Endothelial cell (in vitro differentiated cells): Measurements from ENCODE around the gene PTRH2. TPM values are rescaled to one million over a fixed set of nuclear protein-coding genes. Genes with fewer than 3 reads are reported as not detected.

ENCODE experiments used
- DNase-seq: peaks from one replicate; pipeline ENCODE4 v3.0.0; 2021; ENCODE audit warnings: low spot score
- H3K27ac Mint-ChIP-seq: one replicate; pipeline ENCODE4 v1.8.0; 2021; ENCODE audit warnings: mixed read lengths, inconsistent platforms; ENCODE audit not compliant: unreplicated experiment
- H3K27me3 Mint-ChIP-seq: one replicate; pipeline ENCODE4 v1.8.0; 2021; ENCODE audit warnings: mild to moderate bottlenecking, moderate library complexity, mixed read lengths, inconsistent platforms; ENCODE audit not compliant: unreplicated experiment
- H3K36me3 Mint-ChIP-seq: one replicate; pipeline ENCODE4 v1.8.0; 2021; ENCODE audit warnings: mild to moderate bottlenecking, low read depth, mixed read lengths, inconsistent platforms; ENCODE audit not compliant: unreplicated experiment
- H3K4me1 Mint-ChIP-seq: one replicate; pipeline ENCODE4 v1.8.0; 2021; ENCODE audit warnings: mild to moderate bottlenecking, mixed read lengths, inconsistent platforms; ENCODE audit not compliant: unreplicated experiment
- H3K4me3 Mint-ChIP-seq: one replicate; pipeline ENCODE4 v1.8.0; 2021; ENCODE audit warnings: mild to moderate bottlenecking, mixed read lengths, inconsistent platforms; ENCODE audit not compliant: unreplicated experiment
- H3K9me3 Mint-ChIP-seq: one replicate; pipeline ENCODE4 v1.8.0; 2021; ENCODE audit warnings: mixed read lengths, inconsistent platforms; ENCODE audit not compliant: unreplicated experiment
- CTCF ChIP-seq: fragments of 200-600 bp; sonication (generic); IDR thresholded peaks from one replicate; pipeline ENCODE4 v1.5.0; 2021; ENCODE audit warnings: antibody characterized with exemption; ENCODE audit not compliant: unreplicated experiment
- total RNA-seq: library from RNA; stranded (reverse); fragmentation: NEBNext Ultra II Directional; extraction: Animal tissue kit (Norgen Biotek cat#: 25700); gene quantifications from one replicate; pipeline ENCODE4 v1.2.1, GENCODE V29; 2021; ENCODE audit not compliant: unreplicated experiment

PTRH2 gene
- total RNA-seq, 1 donor from 2014 or later, result 15.4 TPM

GRCh38 chr17:59752922-59753321, 45.7 kb upstream of the PTRH2 start:
- Mint-ChIP-seq H3K4me1 (no peaks in the 10 kb centered on the region), H3K27ac (no peak overlapping the region), H3K36me3 (no peaks in the 10 kb centered on the region), H3K9me3 (no peaks in the 10 kb centered on the region), H3K4me3 (no peak overlapping the region), H3K27me3 (no peaks in the 10 kb centered on the region)
- no peak for TF ChIP-seq CTCF
- no peak for DNase-seq

DNA sequence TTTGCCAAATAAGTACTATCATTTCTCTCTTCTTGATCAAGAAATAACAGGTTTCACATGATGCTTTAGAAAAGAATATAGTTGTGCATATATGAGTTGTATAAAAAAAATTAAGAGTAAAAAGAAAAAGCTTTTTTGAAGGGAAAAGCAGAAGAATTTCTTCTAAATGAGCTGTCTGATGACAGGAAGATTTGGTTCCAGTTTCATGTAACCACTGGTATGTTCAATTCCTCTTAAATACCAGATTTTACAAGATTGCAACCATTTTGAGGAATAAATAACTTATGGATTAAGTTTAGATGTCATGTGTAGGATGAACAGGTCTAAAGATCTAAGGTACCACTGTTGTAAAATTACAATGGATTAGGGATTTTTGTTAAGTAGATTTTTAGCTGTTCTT, 45.2 kb upstream of the PTRH2 start:
- H3K4me1 Mint-ChIP-seq, result no peaks in the 10 kb centered on the region
- no peaks in the 10 kb centered on the region for H3K27me3 Mint-ChIP-seq
- TF ChIP-seq CTCF, result no peak

DNA sequence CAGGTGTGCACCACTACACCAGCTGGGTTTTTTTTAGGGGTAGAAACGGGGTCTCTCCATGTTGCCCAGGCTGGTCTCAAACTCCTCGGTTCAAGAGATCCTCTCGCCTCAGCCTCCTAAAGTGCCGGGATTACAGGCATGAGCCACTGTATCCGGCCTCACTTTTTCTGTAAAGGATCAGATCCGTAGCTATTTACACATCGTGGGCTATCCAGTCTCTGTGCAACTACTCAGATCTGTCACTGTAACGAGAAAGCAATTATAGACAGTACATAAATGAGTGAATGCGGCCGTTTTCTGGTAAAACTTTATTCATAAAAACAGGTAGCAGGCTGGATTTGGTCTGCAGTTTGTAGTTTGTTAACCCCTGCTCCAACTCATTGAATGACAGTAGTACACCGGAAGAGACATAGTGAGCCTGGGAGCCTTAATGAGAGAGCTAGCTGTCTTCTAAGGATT, 44.8 kb upstream of the PTRH2 start:
- H3K27me3 Mint-ChIP-seq, result no peaks in the 10 kb centered on the region
- H3K9me3 Mint-ChIP-seq, result no peaks in the 10 kb centered on the region
- H3K36me3 Mint-ChIP-seq, result no peaks in the 10 kb centered on the region
- no peak for DNase-seq
- TF ChIP-seq CTCF, result no peak
- H3K27ac Mint-ChIP-seq, result no peak overlapping the region
- no peaks in the 10 kb centered on the region for H3K4me1 Mint-ChIP-seq
- H3K4me3 Mint-ChIP-seq, result no peak overlapping the region

More for the DNA sequence above, 45.2 kb upstream of the PTRH2 start:
- DNase-seq, result no peak
- no peaks in the 10 kb centered on the region for H3K36me3 Mint-ChIP-seq
- no peak overlapping the region for H3K4me3 Mint-ChIP-seq
- no peaks in the 10 kb centered on the region for H3K9me3 Mint-ChIP-seq
- no peak overlapping the region for H3K27ac Mint-ChIP-seq

- no peak for TF ChIP-seq CTCF
- H3K9me3 Mint-ChIP-seq, result no peaks in the 10 kb centered on the region
- H3K36me3 Mint-ChIP-seq, result peaks cover 4% of the 10 kb centered on the region
- DNase-seq, result no peak
- no peak overlapping the region for H3K4me3 Mint-ChIP-seq
- H3K27me3 Mint-ChIP-seq, result no peaks in the 10 kb centered on the region
- H3K4me1 Mint-ChIP-seq, result no peaks in the 10 kb centered on the region
- no peak overlapping the region for H3K27ac Mint-ChIP-seq
Observed at GRCh38 chr17:59748591-59748990, 41.4 kb upstream of the PTRH2 start.

DNA sequence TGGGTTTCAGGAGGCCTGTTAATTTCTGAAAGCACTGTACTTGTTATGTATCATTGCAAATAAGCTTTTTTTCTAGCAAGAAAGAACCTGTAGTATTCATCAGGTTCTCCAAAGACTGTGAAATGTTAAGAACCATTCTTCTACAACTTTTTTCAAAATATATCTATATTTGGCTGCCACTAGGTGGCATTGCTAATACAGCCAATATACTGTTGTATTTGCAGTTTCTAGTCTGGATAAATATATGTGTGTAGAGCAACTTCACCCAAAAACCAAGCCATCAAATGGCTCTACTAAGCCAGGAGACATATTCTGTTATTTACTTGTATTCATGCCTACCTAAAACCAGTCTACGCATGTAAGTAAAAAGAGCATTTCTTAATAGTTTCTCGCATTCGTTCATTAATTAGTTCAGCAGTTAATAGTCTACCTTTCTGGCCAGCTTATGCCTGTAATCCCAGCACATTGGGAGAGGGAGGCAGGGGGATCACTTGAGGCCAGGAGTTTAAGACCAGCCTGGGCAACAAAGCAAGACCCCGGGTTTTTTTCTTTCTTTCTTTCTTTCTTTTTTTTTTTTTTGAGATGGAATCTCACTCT, 39.7 kb upstream of the PTRH2 start:
- TF ChIP-seq CTCF, result peak; percentile 55
- Mint-ChIP-seq H3K27me3 (no peaks in the 10 kb centered on the region), H3K27ac (no peak overlapping the region), H3K4me3 (no peak overlapping the region), H3K4me1 (no peaks in the 10 kb centered on the region), H3K36me3 (peaks cover 16% of the 10 kb centered on the region), H3K9me3 (no peaks in the 10 kb centered on the region)
- no peak for DNase-seq
